Left lobe of liver (tissue), 2 donors: ENCODE data around the gene ASB13. TPM values are rescaled to one million over a fixed set of nuclear protein-coding genes. Genes with fewer than 3 reads are reported as not detected.
A peak's percentile ranks its signal among the peaks of the same experiment; 100 is the strongest.
"Not testable (repeated sequence)": the region's sequence is repeated elsewhere in the genome, so short reads cannot be mapped to it uniquely, and the experiment has no call there.

Experiments used
- ATAC-seq: fragments of 200-7000 bp; cut with Tn5 transposase; one replicate; pipeline ENCODE4 v1.9.1; 2020; ENCODE audit warnings: mild to moderate bottlenecking, moderate library complexity
- DNase-seq: peaks from one replicate; pipeline ENCODE4 v3.0.0-alpha.2; 2020; ENCODE audit warnings: low spot score
- total RNA-seq: library from RNA; stranded (reverse); gene quantifications from one replicate; pipeline ENCODE4 v1.2.1, GENCODE V29; 2021
- donor health status: DM: no; HTN: no; CAD: no; lungs with moderate emphysema.
- donor health status: DM: no; HTN: yes; CAD: no.

Gene ASB13
- total RNA-seq, 1 donor from 2014 or later, result 128 TPM

GRCh38 chr10:5627486-5628044 lies 38.8 kb downstream of the ASB13 start:
- ATAC-seq (peak; percentile 11), DNase-seq (peak; percentile 74)

- DNase-seq, result peak; percentile 96
- ATAC-seq, result peak; percentile 75
Observed at GRCh38 chr10:5625992-5626777, 40.2 kb downstream of the ASB13 start.

- no peak for DNase-seq
- no peak for ATAC-seq
Observed at GRCh38 chr10:5624701-5625100, 41.7 kb downstream of the ASB13 start.

GRCh38 chr10:5623081-5623748 lies 43.2 kb downstream of the ASB13 start:
- ATAC-seq (peak; percentile 83), DNase-seq (peak; percentile 95)

- no peak for DNase-seq
Observed at GRCh38 chr10:5622186-5622960, 44.0 kb downstream of the ASB13 start.

GRCh38 chr10:5621371-5621770 lies 45.0 kb downstream of the ASB13 start:
- not testable (repeated sequence) for DNase-seq, ATAC-seq

More at GRCh38 chr10:5622186-5622960, 44.0 kb downstream of the ASB13 start:
- no peak for ATAC-seq

- DNase-seq, result no peak
- ATAC-seq, result no peak
Observed at GRCh38 chr10:5620966-5621365, 45.4 kb downstream of the ASB13 start.

- ATAC-seq (no peak), DNase-seq (no peak)
Observed at GRCh38 chr10:5620223-5620721, 46.1 kb downstream of the ASB13 start.

GRCh38 chr10:5619362-5620211 lies 46.8 kb downstream of the ASB13 start:
- ATAC-seq (no peak), DNase-seq (no peak)

- ATAC-seq, result no peak
Observed at GRCh38 chr10:5618829-5619228, 47.6 kb downstream of the ASB13 start.

GRCh38 chr10:5618042-5618441 lies 48.4 kb downstream of the ASB13 start:
- DNase-seq (no peak), ATAC-seq (no peak)

More at GRCh38 chr10:5618829-5619228, 47.6 kb downstream of the ASB13 start:
- DNase-seq, result no peak

- ATAC-seq, result no peak
- DNase-seq, result no peak
Observed at GRCh38 chr10:5617521-5617920, 48.9 kb downstream of the ASB13 start.

- ATAC-seq (no peak), DNase-seq (no peak)
Observed at GRCh38 chr10:5616836-5617235, 49.6 kb downstream of the ASB13 start.

- ATAC-seq (no peak), DNase-seq (no peak)
Observed at GRCh38 chr10:5616046-5616445, 50.3 kb downstream of the ASB13 start.

GRCh38 chr10:5615316-5615715 lies 51.1 kb downstream of the ASB13 start:
- no peak for DNase-seq
- no peak for ATAC-seq

- ATAC-seq (peak; percentile 84), DNase-seq (peak; percentile 83)
Observed at GRCh38 chr10:5614155-5614721, 52.2 kb downstream of the ASB13 start.

GRCh38 chr10:5613481-5614154 lies 52.8 kb downstream of the ASB13 start:
- ATAC-seq (no peak), DNase-seq (no peak)

GRCh38 chr10:5611899-5612680 lies 54.3 kb downstream of the ASB13 start:
- ATAC-seq, result no peak
- no peak for DNase-seq
